ENCODE data around the gene MUCL3.

DNA sequence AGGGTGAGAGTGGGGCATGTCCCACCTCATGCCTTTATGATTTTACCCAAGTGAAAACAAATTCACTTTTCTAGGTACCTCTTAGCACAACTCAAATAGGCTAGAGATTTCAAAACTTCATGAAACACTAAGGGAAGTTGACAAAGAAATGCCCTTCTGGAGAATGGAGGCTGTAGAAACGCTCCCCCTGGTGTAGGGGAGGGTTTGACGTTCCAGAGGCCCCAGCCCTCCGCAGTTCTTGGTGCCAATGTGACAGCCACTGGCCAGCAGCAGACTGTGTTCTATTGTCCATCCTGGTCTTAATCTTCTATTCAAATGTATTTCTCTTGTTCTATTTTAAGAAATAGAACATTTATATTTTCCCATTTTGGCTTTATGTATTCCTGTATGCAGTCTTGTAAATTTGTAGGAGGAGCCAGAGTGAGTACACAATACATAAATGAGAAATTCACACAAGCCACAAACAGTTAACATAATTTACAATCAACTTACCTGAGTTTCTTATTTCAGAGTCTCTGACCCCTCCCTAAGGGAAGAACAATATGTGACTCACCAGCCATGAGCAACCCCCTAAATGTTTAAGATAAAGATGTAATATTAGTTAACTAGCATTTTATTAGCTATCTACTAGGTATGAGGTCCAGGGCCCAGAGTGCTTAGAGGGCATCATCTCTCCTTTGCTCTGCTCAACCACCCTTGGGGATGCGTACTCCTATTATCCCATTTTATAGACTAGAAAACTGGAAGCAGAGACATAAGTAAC lies 33.9 kb downstream of the MUCL3 start:
- TF ChIP-seq, protein P1, sequence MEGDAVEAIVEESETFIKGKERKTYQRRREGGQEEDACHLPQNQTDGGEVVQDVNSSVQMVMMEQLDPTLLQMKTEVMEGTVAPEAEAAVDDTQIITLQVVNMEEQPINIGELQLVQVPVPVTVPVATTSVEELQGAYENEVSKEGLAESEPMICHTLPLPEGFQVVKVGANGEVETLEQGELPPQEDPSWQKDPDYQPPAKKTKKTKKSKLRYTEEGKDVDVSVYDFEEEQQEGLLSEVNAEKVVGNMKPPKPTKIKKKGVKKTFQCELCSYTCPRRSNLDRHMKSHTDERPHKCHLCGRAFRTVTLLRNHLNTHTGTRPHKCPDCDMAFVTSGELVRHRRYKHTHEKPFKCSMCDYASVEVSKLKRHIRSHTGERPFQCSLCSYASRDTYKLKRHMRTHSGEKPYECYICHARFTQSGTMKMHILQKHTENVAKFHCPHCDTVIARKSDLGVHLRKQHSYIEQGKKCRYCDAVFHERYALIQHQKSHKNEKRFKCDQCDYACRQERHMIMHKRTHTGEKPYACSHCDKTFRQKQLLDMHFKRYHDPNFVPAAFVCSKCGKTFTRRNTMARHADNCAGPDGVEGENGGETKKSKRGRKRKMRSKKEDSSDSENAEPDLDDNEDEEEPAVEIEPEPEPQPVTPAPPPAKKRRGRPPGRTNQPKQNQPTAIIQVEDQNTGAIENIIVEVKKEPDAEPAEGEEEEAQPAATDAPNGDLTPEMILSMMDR (IDR thresholded peaks at IDR 0.05 in 4 of 5, conservative IDR thresholded peaks at IDR 0.05 in 1 of 5): no peak
- no peak for TF ChIP-seq POLR2A (IDR thresholded peaks at IDR 0.05)
